ENCODE measurements around the gene USF1. TPM values are rescaled to one million over a fixed set of nuclear protein-coding genes. Genes with fewer than 3 reads are reported as not detected.

The USF1 gene
- total and polyA plus RNA-seq, 9 of the 15 experiments (the other 6 are each of a cell fraction or from before 2014, with no cell fraction given): 7.4 to 60.2 (median 54.2) TPM

DNA sequence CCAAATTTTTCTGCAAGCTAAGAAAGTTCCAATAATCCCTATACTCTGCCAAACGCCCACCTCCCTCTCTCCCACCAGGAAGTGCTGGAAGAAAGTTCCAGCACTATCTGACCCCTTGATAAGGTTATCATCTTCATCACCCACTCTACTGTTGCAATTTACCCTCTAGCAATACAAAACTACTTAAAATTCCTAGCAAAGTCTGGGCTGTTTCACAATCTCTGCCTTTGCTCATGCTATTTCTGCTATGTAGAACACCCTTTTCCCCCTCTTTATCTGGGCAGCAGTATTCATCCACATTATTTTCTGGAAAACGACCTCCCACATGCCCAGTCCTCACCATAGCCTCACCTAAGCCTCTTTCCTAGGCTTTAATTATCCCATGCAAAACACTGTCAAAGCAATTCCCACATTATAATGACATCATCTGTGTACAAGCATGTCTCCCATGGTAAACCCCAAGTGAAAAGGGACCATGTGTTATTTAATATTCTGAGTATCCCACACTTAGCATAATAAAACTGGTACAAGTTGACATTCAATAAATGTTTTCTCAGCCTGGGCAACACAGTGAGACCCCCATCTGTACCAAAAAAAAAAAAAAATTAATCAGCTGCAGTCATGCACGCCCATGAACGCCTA is 36.8 kb downstream of the USF1 start:
- 7% methylated on average over 4 of the region's 4 CpGs for WGBS (ENCODE audit: insufficient coverage, low coverage, missing lambda C conversion rate)
- DNase-seq (ENCODE audit: extremely low read depth in 1 of 4, low spot score in 3 of 4) (no peak), ATAC-seq (no peak), FAIRE-seq (no peak)
- in situ Hi-C loops (cut with MboI) (no loop called here), intact Hi-C loops (cut with micrococcal nuclease) (loop anchor here (1.0 kb wide), 1 partner anchor 11 kb away; no protein-coding TSS in a partner anchor)
- Histone ChIP-seq H3K36me3 (ENCODE audit: control insufficient read depth, insufficient read depth, low read length) (peaks cover 16% of the 10 kb centered on the region), H3K9me3 (replicated peaks; ENCODE audit: control insufficient read depth, insufficient read depth, low read depth, low read length) (no peaks in the 10 kb centered on the region), H3K9ac (ENCODE audit: insufficient read depth in 1 of 2, low read depth in 2 of 2, low read length in 2 of 2) (peak overlapping the region in 1 of 2 experiments; percentile 20; a peak in 1 of 4 replicates), H4K20me1 (replicated peaks; ENCODE audit: control insufficient read depth, insufficient read depth, low read length) (no peaks in the 10 kb centered on the region), H3K4me3 (no peak overlapping the region), H3K4me1 (replicated peaks in 1 of 2; ENCODE audit: control insufficient read depth in 2 of 2, insufficient read depth in 2 of 2, low read length in 2 of 2) (peaks cover 42 to 48% of the 10 kb centered on the region in 2 experiments), H3K4me2 (ENCODE audit: insufficient read depth, low read length) (peak overlapping the region; percentile 53), H3K79me2 (ENCODE audit: control insufficient read depth, insufficient read depth, low read length) (peaks cover 92% of the 10 kb centered on the region), H3K27me3 (ENCODE audit: control insufficient read depth in 2 of 2, insufficient read depth in 2 of 2, low read length in 2 of 2) (no peaks in the 10 kb centered on the region), H3K9me1 (ENCODE audit: control insufficient read depth, insufficient read depth, low read length) (no peaks in the 10 kb centered on the region), H3K27ac (ENCODE audit: extremely low read depth, low read depth, low read length) (peak overlapping the region; percentile 62), H2AFZ (ENCODE audit: low read depth, low read length) (no peak overlapping the region)
- ChIA-PET CTCF (ENCODE audit: low intra/inter-chr PET ratio) (no interaction called here), POLR2A (interaction anchor here (1.0 to 3.0 kb wide), 3 partner anchors 8 to 11 kb away, joined by 4 to 19 read pairs (median 6); partner anchors contain the start of gene F11R)
- no TSS peak for BruUV-seq (replicated peaks)
- TF ChIP-seq ZNF134 (CRISPR knock-in tag; conservative IDR thresholded peaks at IDR 0.05) (no peak), SMAD2 (IDR thresholded peaks at IDR 0.05; ENCODE audit: low read depth, low read length) (no peak), ZNF316 (IDR thresholded peaks at IDR 0.05) (no peak), ZNF830 (CRISPR knock-in tag; IDR thresholded peaks at IDR 0.05) (no peak), NR2C2 (CRISPR knock-in tag; IDR thresholded peaks at IDR 0.05) (no peak), NR2C2 (tag; IDR thresholded peaks at IDR 0.05) (no peak), EGR1 (conservative IDR thresholded peaks at IDR 0.05) (0 out of 2 replicates have a peak, but pooled peaks have one; percentile 25), ZNF589 (CRISPR knock-in tag; IDR thresholded peaks at IDR 0.05; ENCODE audit: low read depth) (peak; percentile 12; the same call in 1 of the 2 replicates)
- TF ChIP-seq, protein P1, sequence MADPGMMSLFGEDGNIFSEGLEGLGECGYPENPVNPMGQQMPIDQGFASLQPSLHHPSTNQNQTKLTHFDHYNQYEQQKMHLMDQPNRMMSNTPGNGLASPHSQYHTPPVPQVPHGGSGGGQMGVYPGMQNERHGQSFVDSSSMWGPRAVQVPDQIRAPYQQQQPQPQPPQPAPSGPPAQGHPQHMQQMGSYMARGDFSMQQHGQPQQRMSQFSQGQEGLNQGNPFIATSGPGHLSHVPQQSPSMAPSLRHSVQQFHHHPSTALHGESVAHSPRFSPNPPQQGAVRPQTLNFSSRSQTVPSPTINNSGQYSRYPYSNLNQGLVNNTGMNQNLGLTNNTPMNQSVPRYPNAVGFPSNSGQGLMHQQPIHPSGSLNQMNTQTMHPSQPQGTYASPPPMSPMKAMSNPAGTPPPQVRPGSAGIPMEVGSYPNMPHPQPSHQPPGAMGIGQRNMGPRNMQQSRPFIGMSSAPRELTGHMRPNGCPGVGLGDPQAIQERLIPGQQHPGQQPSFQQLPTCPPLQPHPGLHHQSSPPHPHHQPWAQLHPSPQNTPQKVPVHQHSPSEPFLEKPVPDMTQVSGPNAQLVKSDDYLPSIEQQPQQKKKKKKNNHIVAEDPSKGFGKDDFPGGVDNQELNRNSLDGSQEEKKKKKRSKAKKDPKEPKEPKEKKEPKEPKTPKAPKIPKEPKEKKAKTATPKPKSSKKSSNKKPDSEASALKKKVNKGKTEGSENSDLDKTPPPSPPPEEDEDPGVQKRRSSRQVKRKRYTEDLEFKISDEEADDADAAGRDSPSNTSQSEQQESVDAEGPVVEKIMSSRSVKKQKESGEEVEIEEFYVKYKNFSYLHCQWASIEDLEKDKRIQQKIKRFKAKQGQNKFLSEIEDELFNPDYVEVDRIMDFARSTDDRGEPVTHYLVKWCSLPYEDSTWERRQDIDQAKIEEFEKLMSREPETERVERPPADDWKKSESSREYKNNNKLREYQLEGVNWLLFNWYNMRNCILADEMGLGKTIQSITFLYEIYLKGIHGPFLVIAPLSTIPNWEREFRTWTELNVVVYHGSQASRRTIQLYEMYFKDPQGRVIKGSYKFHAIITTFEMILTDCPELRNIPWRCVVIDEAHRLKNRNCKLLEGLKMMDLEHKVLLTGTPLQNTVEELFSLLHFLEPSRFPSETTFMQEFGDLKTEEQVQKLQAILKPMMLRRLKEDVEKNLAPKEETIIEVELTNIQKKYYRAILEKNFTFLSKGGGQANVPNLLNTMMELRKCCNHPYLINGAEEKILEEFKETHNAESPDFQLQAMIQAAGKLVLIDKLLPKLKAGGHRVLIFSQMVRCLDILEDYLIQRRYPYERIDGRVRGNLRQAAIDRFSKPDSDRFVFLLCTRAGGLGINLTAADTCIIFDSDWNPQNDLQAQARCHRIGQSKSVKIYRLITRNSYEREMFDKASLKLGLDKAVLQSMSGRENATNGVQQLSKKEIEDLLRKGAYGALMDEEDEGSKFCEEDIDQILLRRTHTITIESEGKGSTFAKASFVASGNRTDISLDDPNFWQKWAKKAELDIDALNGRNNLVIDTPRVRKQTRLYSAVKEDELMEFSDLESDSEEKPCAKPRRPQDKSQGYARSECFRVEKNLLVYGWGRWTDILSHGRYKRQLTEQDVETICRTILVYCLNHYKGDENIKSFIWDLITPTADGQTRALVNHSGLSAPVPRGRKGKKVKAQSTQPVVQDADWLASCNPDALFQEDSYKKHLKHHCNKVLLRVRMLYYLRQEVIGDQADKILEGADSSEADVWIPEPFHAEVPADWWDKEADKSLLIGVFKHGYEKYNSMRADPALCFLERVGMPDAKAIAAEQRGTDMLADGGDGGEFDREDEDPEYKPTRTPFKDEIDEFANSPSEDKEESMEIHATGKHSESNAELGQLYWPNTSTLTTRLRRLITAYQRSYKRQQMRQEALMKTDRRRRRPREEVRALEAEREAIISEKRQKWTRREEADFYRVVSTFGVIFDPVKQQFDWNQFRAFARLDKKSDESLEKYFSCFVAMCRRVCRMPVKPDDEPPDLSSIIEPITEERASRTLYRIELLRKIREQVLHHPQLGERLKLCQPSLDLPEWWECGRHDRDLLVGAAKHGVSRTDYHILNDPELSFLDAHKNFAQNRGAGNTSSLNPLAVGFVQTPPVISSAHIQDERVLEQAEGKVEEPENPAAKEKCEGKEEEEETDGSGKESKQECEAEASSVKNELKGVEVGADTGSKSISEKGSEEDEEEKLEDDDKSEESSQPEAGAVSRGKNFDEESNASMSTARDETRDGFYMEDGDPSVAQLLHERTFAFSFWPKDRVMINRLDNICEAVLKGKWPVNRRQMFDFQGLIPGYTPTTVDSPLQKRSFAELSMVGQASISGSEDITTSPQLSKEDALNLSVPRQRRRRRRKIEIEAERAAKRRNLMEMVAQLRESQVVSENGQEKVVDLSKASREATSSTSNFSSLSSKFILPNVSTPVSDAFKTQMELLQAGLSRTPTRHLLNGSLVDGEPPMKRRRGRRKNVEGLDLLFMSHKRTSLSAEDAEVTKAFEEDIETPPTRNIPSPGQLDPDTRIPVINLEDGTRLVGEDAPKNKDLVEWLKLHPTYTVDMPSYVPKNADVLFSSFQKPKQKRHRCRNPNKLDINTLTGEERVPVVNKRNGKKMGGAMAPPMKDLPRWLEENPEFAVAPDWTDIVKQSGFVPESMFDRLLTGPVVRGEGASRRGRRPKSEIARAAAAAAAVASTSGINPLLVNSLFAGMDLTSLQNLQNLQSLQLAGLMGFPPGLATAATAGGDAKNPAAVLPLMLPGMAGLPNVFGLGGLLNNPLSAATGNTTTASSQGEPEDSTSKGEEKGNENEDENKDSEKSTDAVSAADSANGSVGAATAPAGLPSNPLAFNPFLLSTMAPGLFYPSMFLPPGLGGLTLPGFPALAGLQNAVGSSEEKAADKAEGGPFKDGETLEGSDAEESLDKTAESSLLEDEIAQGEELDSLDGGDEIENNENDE (IDR thresholded peaks at IDR 0.05; ENCODE audit: low read depth, low read length): no peak
